ENCODE data around the gene CD209. TPM values are rescaled to one million over a fixed set of nuclear protein-coding genes. Genes with fewer than 3 reads are reported as not detected.

CD209 gene
- total and polyA plus RNA-seq, 9 of the 15 experiments (the other 6 are each of a cell fraction or from before 2014, with no cell fraction given) = 0.01 TPM; not detected in 8

DNA sequence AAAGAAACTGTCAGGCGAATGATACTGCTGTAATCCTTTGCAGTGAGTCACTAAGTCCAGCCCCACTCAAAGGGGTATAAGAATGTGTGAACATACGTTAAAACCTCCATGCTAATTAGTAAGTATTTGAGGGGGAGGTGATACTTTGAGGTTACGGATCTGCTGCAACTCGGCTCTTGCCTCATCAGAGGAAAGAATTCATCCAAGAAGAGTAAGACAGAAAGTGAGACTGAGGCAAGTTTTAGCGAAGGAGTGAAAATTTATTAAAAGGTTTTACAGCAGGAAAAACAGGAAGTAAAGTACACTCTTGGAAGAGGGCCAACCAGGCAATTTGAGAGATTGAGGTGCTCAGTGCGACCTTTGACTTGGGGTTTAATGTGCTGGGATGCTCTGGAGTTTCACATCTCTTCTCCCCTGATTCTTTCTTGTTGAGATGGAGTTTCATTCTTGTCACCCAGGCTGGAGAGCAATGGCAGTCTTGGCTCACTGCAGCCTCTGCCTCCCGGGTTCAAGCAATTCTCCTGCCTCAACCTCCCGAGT lies 25.5 kb upstream of the CD209 start:
- CTCF ChIA-PET (ENCODE audit: low intra/inter-chr PET ratio) = no interaction called here
- TF ChIP-seq ZNF507 (tag; conservative IDR thresholded peaks at IDR 0.05) (no peak), ZNF589 (CRISPR knock-in tag; IDR thresholded peaks at IDR 0.05; ENCODE audit: low read depth) (no peak), NELFE (IDR thresholded peaks at IDR 0.05; ENCODE audit: insufficient read depth, insufficient read length) (no peak), KLF13 (tag; IDR thresholded peaks at IDR 0.05; ENCODE audit: borderline replicate concordance, low read depth) (no peak), PHTF2 (CRISPR knock-in tag; IDR thresholded peaks at IDR 0.05) (no peak), YBX1 (IDR thresholded peaks at IDR 0.05) (no peak), CCNT2 (IDR thresholded peaks at IDR 0.05; ENCODE audit: borderline replicate concordance, extremely low read depth, insufficient read length, low read depth, low read length) (no peak), PCBP2 (IDR thresholded peaks at IDR 0.05; ENCODE audit: low read depth, low read length, poor library complexity, severe bottlenecking) (no peak), TEAD4 (IDR thresholded peaks at IDR 0.05; ENCODE audit: low read length) (peak; percentile 45; the same call in 1 of the 2 replicates), TEAD4 (CRISPR knock-in tag; IDR thresholded peaks at IDR 0.05; ENCODE audit: borderline replicate concordance) (no peak), GATAD2A (IDR thresholded peaks at IDR 0.05) (no peak), PHB2 (IDR thresholded peaks at IDR 0.05; ENCODE audit: low read depth) (no peak), ZNF644 (tag; IDR thresholded peaks at IDR 0.05; ENCODE audit: low read depth) (no peak), CBX8 (IDR thresholded peaks at IDR 0.05; ENCODE audit: borderline replicate concordance, extremely low read depth, low read depth, low read length, poor library complexity, severe bottlenecking) (no peak), SETDB1 (IDR thresholded peaks at IDR 0.05; ENCODE audit: low read length) (no peak), ZBTB1 (CRISPR knock-in tag; IDR thresholded peaks at IDR 0.05; ENCODE audit: borderline replicate concordance, low read depth) (no peak), POLR2G (IDR thresholded peaks at IDR 0.05; ENCODE audit: low read depth, low read length) (no peak), ZBED1 (IDR thresholded peaks at IDR 0.05) (no peak), BRD4 (IDR thresholded peaks at IDR 0.05) (no peak)
- TF ChIP-seq, protein P1, sequence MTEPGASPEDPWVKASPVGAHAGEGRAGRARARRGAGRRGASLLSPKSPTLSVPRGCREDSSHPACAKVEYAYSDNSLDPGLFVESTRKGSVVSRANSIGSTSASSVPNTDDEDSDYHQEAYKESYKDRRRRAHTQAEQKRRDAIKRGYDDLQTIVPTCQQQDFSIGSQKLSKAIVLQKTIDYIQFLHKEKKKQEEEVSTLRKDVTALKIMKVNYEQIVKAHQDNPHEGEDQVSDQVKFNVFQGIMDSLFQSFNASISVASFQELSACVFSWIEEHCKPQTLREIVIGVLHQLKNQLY (CRISPR knock-in tag; conservative IDR thresholded peaks at IDR 0.05) = no peak
- TF ChIP-seq, protein P2, sequence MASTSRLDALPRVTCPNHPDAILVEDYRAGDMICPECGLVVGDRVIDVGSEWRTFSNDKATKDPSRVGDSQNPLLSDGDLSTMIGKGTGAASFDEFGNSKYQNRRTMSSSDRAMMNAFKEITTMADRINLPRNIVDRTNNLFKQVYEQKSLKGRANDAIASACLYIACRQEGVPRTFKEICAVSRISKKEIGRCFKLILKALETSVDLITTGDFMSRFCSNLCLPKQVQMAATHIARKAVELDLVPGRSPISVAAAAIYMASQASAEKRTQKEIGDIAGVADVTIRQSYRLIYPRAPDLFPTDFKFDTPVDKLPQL (IDR thresholded peaks at IDR 0.05; ENCODE audit: extremely low read depth, insufficient read length) = no peak
- TF ChIP-seq, protein P3, sequence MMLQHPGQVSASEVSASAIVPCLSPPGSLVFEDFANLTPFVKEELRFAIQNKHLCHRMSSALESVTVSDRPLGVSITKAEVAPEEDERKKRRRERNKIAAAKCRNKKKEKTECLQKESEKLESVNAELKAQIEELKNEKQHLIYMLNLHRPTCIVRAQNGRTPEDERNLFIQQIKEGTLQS (IDR thresholded peaks at IDR 0.05) = peak; percentile 56
- TF ChIP-seq, protein P3 (CRISPR knock-in tag; conservative IDR thresholded peaks at IDR 0.05) = no peak

More for the DNA sequence above, 25.5 kb upstream of the CD209 start:
- DNase-seq (ENCODE audit: extremely low read depth in 1 of 4, low spot score in 3 of 4) (peak in 1 of 4 experiments; percentile 19), ATAC-seq (peak; percentile 70), FAIRE-seq (peak; percentile 26)
- H3K4me1 ChIP-seq (replicated peaks in 1 of 2; ENCODE audit: control insufficient read depth in 2 of 2, insufficient read depth in 2 of 2, low read length in 2 of 2) = peaks cover 0 to 2% of the 10 kb centered on the region in 2 experiments; a peak in 3 of 5 replicates
- H3K4me3 ChIP-seq = no peak overlapping the region
- H4K20me1 ChIP-seq (replicated peaks; ENCODE audit: control insufficient read depth, insufficient read depth, low read length) = no peaks in the 10 kb centered on the region
- peaks cover 24 to 49% of the 10 kb centered on the region in 2 experiments; a peak in 4 of 5 replicates for H3K27me3 ChIP-seq (ENCODE audit: control insufficient read depth in 2 of 2, insufficient read depth in 2 of 2, low read length in 2 of 2)
- no peak overlapping the region for H3K27ac ChIP-seq (ENCODE audit: extremely low read depth, low read depth, low read length)
- in situ Hi-C loops (cut with MboI) = no loop called here
- H3K36me3 ChIP-seq (ENCODE audit: control insufficient read depth, insufficient read depth, low read length) = no peaks in the 10 kb centered on the region
- WGBS (ENCODE audit: insufficient coverage, low coverage, missing lambda C conversion rate) = 2% methylated on average over 8 of the region's 8 CpGs
- H3K9me3 ChIP-seq (replicated peaks; ENCODE audit: control insufficient read depth, insufficient read depth, low read depth, low read length) = no peaks in the 10 kb centered on the region
- no peaks in the 10 kb centered on the region for H3K9me1 ChIP-seq (ENCODE audit: control insufficient read depth, insufficient read depth, low read length)
- POLR2A ChIA-PET = no interaction called here
- BruUV-seq (replicated peaks) = no TSS peak
- no peak overlapping the region for H3K9ac ChIP-seq (ENCODE audit: insufficient read depth in 1 of 2, low read depth in 2 of 2, low read length in 2 of 2)
- H3K4me2 ChIP-seq (ENCODE audit: insufficient read depth, low read length) = peak overlapping the region; percentile 15; the same call in 1 of the 2 replicates
- no peak overlapping the region for H2AFZ ChIP-seq (ENCODE audit: low read depth, low read length)
- intact Hi-C loops (cut with micrococcal nuclease) = no loop called here
- no peaks in the 10 kb centered on the region for H3K79me2 ChIP-seq (ENCODE audit: control insufficient read depth, insufficient read depth, low read length)

Measured in K562 (cell line).